Endothelial cell of umbilical vein (primary cell): Measurements from ENCODE around the gene ADORA2A.

Experiments used
- EZH2 ChIP-seq: IDR thresholded peaks from 2 replicates; pipeline ENCODE4 v1.6.1; 2012; ENCODE audit warnings: borderline replicate concordance, low read depth, mild to moderate bottlenecking, moderate library complexity, low read length, inconsistent platforms; ENCODE audit not compliant: severe bottlenecking
- TF ChIP-seq, protein P1 (sequence below), 2 donors: IDR thresholded peaks; 1 replicate in 1 of 2; 2 replicates in 1 of 2; pipeline ENCODE4 v1.5.1; 2011; ENCODE audit warnings: low read length in 2 of 2, mild to moderate bottlenecking in 2 of 2, moderate library complexity in 2 of 2, control low read depth in 1 of 2, inconsistent platforms in 1 of 2, low read depth in 1 of 2; ENCODE audit not compliant: insufficient read depth in 1 of 2; ENCODE audit errors: extremely low read depth in 1 of 2

DNA sequence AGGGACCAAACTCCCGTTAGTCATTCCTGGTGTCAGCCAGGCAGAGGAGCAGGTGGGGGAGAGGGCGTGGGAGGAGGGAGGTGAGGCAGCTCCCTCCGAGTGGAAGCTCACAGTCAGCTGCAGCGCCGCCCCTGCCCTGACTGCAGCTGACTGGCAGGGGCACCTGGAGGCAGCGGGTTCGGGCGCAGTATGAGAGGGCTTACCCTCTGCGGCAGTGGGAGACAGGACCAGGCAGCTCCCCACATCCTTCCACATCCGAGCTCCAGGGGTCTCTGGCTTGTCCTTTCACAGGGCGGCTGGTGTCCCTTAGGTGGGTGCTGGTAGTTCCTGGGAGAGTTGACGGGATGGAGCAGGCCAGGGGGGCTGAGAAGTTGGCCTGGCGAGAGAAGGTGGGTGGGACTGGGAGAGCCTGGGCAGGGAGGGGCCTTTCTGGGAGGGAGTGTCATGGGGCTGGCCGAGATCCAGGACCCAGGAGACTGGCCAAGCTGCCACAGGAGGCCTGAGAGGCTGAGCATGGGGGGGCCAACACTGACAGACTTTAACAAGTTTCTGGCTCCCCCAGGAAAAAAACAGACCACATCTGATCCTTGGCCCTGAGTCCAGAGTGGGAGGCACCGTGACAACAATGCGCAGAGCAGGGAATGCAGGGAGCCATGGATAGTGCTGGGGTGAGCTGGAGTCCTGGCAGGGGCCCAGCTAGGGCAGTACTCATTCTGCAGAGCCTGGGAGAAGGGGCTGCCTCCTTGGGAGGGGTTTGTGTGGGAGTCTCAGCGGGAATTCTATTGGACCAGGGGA lies 4.9 kb downstream of the ADORA2A start:
- TF ChIP-seq, protein P1, sequence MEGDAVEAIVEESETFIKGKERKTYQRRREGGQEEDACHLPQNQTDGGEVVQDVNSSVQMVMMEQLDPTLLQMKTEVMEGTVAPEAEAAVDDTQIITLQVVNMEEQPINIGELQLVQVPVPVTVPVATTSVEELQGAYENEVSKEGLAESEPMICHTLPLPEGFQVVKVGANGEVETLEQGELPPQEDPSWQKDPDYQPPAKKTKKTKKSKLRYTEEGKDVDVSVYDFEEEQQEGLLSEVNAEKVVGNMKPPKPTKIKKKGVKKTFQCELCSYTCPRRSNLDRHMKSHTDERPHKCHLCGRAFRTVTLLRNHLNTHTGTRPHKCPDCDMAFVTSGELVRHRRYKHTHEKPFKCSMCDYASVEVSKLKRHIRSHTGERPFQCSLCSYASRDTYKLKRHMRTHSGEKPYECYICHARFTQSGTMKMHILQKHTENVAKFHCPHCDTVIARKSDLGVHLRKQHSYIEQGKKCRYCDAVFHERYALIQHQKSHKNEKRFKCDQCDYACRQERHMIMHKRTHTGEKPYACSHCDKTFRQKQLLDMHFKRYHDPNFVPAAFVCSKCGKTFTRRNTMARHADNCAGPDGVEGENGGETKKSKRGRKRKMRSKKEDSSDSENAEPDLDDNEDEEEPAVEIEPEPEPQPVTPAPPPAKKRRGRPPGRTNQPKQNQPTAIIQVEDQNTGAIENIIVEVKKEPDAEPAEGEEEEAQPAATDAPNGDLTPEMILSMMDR (IDR thresholded peaks at IDR 0.05; ENCODE audit: extremely low read depth in 1 of 2, insufficient read depth in 1 of 2, low read depth in 1 of 2, low read length in 2 of 2): no peak
- no peak for TF ChIP-seq EZH2
